ENCODE data around the gene SERPINI1.

SERPINI1 gene

GRCh38 chr3:167735233-167736138 lies at the start of gene SERPINI1:
TSS of gene SERPINI1 (plus strand) at chr3:167735721. CDS start at chr3:167789129, 53,408 bp downstream.
- DNase-seq (peak; percentile 79), ATAC-seq (peak; percentile 61)

- peak; percentile 14 for DNase-seq
- peak; percentile 99 for ATAC-seq
These were observed 44.2 kb upstream of the SERPINI1 start for GRCh38 chr3:167691366-167691765.

GRCh38 chr3:167694121-167694520 lies 41.4 kb upstream of the SERPINI1 start:
- ATAC-seq = no peak
- DNase-seq = no peak

- no peak for ATAC-seq
These were observed 35.5 kb upstream of the SERPINI1 start for GRCh38 chr3:167700046-167700445.

GRCh38 chr3:167700926-167701325 lies 34.6 kb upstream of the SERPINI1 start:
- ATAC-seq (no peak), DNase-seq (no peak)

More at GRCh38 chr3:167700046-167700445, 35.5 kb upstream of the SERPINI1 start:
- no peak for DNase-seq

GRCh38 chr3:167705840-167706239 lies 29.7 kb upstream of the SERPINI1 start:
- no peak for ATAC-seq
- DNase-seq = no peak

- DNase-seq (no peak), ATAC-seq (no peak)
These were observed 25.8 kb upstream of the SERPINI1 start for GRCh38 chr3:167709690-167710089.

- ATAC-seq = no peak
- DNase-seq = no peak
These were observed 25.0 kb upstream of the SERPINI1 start for GRCh38 chr3:167710552-167710951.

GRCh38 chr3:167711439-167711838 lies 24.1 kb upstream of the SERPINI1 start:
- DNase-seq (no peak), ATAC-seq (no peak)

- no peak for DNase-seq
- ATAC-seq = no peak
These were observed 23.1 kb upstream of the SERPINI1 start for GRCh38 chr3:167712445-167712844.

- no peak for DNase-seq
- ATAC-seq = no peak
These were observed 20.6 kb upstream of the SERPINI1 start for GRCh38 chr3:167714871-167715270.

GRCh38 chr3:167716920-167717319 lies 18.6 kb upstream of the SERPINI1 start:
- DNase-seq (no peak), ATAC-seq (no peak)

GRCh38 chr3:167718582-167718981 lies 16.9 kb upstream of the SERPINI1 start:
- DNase-seq (no peak), ATAC-seq (no peak)

- no peak for ATAC-seq
These were observed 12.5 kb upstream of the SERPINI1 start for GRCh38 chr3:167723025-167723512.

GRCh38 chr3:167723872-167724271 lies 11.6 kb upstream of the SERPINI1 start:
- no peak for ATAC-seq
- DNase-seq = no peak

More at GRCh38 chr3:167723025-167723512, 12.5 kb upstream of the SERPINI1 start:
- DNase-seq = no peak

GRCh38 chr3:167728176-167728575 lies 7.3 kb upstream of the SERPINI1 start:
- DNase-seq = no peak
- no peak for ATAC-seq

- no peak for DNase-seq
- no peak for ATAC-seq
These were observed 6.7 kb upstream of the SERPINI1 start for GRCh38 chr3:167728632-167729323.

- DNase-seq (no peak), ATAC-seq (no peak)
These were observed 5.9 kb upstream of the SERPINI1 start for GRCh38 chr3:167729591-167729990.

GRCh38 chr3:167731393-167731792 lies 4.1 kb upstream of the SERPINI1 start:
- no peak for ATAC-seq

GRCh38 chr3:167732313-167733065 lies 3.0 kb upstream of the SERPINI1 start:
- ATAC-seq = no peak
- DNase-seq = no peak

More at GRCh38 chr3:167731393-167731792, 4.1 kb upstream of the SERPINI1 start:
- no peak for DNase-seq

GRCh38 chr3:167733961-167734497 lies 1.5 kb upstream of the SERPINI1 start:
- DNase-seq = no peak
- ATAC-seq = no peak
